HCT116 (cell line): ENCODE data around the gene ZPBP. TPM values are rescaled to one million over a fixed set of nuclear protein-coding genes. Genes with fewer than 3 reads are reported as not detected.

Source experiments
- ATAC-seq: fragments of 200-7000 bp; cut with Tn5 transposase; 2 replicates; pipeline ENCODE4 v1.9.1; 2020; ENCODE audit warnings: mild to moderate bottlenecking, moderate library complexity
- BruUV-seq: library from RNA; stranded (reverse); fragments of 400-500 nt; replicated peaks from 2 replicates; lab custom pipeline; 2021; lab: Mats Ljungman, UMichigan
- CTCF ChIA-PET: fragments of 300-600 bp; sonication (Branson Sonifier 250); formaldehyde crosslinking; loops from one replicate; lab custom pipeline; 2021; ENCODE audit warnings: antibody characterized with exemption; lab: Charles Lee
- POLR2A ChIA-PET: fragments of 300-600, 350-600 bp; sonication (Branson Sonifier 250); formaldehyde crosslinking; loops from one replicate; lab custom pipeline; 2021; ENCODE audit warnings: antibody characterized with exemption; lab: Charles Lee
- RAD21 ChIA-PET, 2 experiments: fragments of 300-600 bp; sonication (Branson Sonifier 250); formaldehyde crosslinking; loops; one replicate each; lab custom pipeline; 2023; ENCODE audit warnings: low total read pairs in 2 of 2; ENCODE audit not compliant: uncharacterized antibody in 2 of 2, unreplicated experiment in 2 of 2, low non-redundant PET in 1 of 2; lab: Charles Lee
- DNase-seq: peaks from one replicate; pipeline ENCODE4 v3.0.0-alpha.2; 2010; ENCODE audit warnings: low read depth, low spot score
- H2AFZ ChIP-seq: fragments of 200-600 bp; shearing (Covaris generic), sonication (generic); 2 replicates; pipeline ENCODE4 v1.6.1; 2017; ENCODE audit warnings: low read depth, mixed run types, mixed read lengths, antibody characterized with exemption, low read length; ENCODE audit not compliant: poor library complexity, severe bottlenecking
- H3K27ac ChIP-seq: 2 replicates; pipeline ENCODE4 v1.5.1; 2012; ENCODE audit warnings: low read depth, low read length
- H3K27me3 ChIP-seq: fragments of 200-600 bp; sonication (generic); 2 replicates; pipeline ENCODE4 v1.6.1; 2016; ENCODE audit warnings: mixed run types, low read length, mixed read lengths; ENCODE audit not compliant: insufficient read depth
- H3K36me3 ChIP-seq, 2 experiments: fragments of 200-500 bp in 1 of 2; fragments of 200-600 bp in 1 of 2; sonication (Bioruptor generic) in 1 of 2; sonication (generic) in 1 of 2; 2 replicates each; pipeline versions ENCODE4 v1.5.1 to v1.6.1; 2014 to 2016; ENCODE audit warnings: low read length in 2 of 2, inconsistent platforms in 1 of 2, mixed read lengths in 1 of 2, mixed run types in 1 of 2; ENCODE audit not compliant: insufficient read depth in 2 of 2, control insufficient read depth in 1 of 2
- H3K4me1 ChIP-seq, 2 experiments: fragments of 200-600 bp in 1 of 2; sonication (generic) in 1 of 2; 2 replicates each; pipeline versions ENCODE4 v1.5.1 to v1.6.1; 2012 to 2017; ENCODE audit warnings: low read length in 2 of 2, inconsistent platforms in 1 of 2, mild to moderate bottlenecking in 1 of 2, mixed read lengths in 1 of 2, mixed run types in 1 of 2, moderate library complexity in 1 of 2; ENCODE audit not compliant: insufficient read depth in 2 of 2, control insufficient read depth in 1 of 2
- H3K4me2 ChIP-seq: fragments of 200-600 bp; sonication (generic); 2 replicates; pipeline ENCODE4 v1.6.1; 2017; ENCODE audit warnings: mixed run types, low read length, mixed read lengths
- H3K4me3 ChIP-seq, 2 experiments: fragments of 200-600 bp in 1 of 2; sonication (generic) in 1 of 2; replicated peaks in 1 of 2; 2 replicates each; pipeline ENCODE4 v1.5.1; 2011 to 2016; ENCODE audit warnings: low read length in 2 of 2, control low read depth in 1 of 2, low read depth in 1 of 2, mild to moderate bottlenecking in 1 of 2, mixed read lengths in 1 of 2, mixed run types in 1 of 2
- H3K79me2 ChIP-seq: fragments of 200-600 bp; sonication (generic); 2 replicates; pipeline ENCODE4 v1.6.1; 2017; ENCODE audit warnings: mild to moderate bottlenecking, mixed run types, low read length, moderate library complexity, mixed read lengths; ENCODE audit not compliant: insufficient read depth
- H3K9ac ChIP-seq: fragments of 200-600 bp; sonication (generic); 2 replicates; pipeline ENCODE4 v1.6.1; 2016; ENCODE audit warnings: low read length, mixed read lengths
- H3K9me2 ChIP-seq: fragments of 200-600 bp; sonication (generic), shearing (Covaris generic); 2 replicates; pipeline ENCODE4 v1.6.1; 2017; ENCODE audit warnings: mixed run types, mild to moderate bottlenecking, moderate library complexity; ENCODE audit not compliant: insufficient read depth
- H3K9me3 ChIP-seq, 2 experiments: fragments of 200-500 bp in 1 of 2; fragments of 200-600 bp in 1 of 2; sonication (Bioruptor generic) in 1 of 2; sonication (generic) in 1 of 2; 2 replicates each; pipeline ENCODE4 v1.6.1; 2014 to 2017; ENCODE audit warnings: low read length in 2 of 2, mixed read lengths in 2 of 2, inconsistent platforms in 1 of 2, low read depth in 1 of 2, mild to moderate bottlenecking in 1 of 2, mixed run types in 1 of 2, moderate library complexity in 1 of 2; ENCODE audit not compliant: control insufficient read depth in 1 of 2, insufficient read depth in 1 of 2
- H4K20me1 ChIP-seq: fragments of 200-600 bp; sonication (generic), shearing (Covaris generic); 2 replicates; pipeline ENCODE4 v1.6.1; 2017; ENCODE audit warnings: mixed run types, mild to moderate bottlenecking, moderate library complexity; ENCODE audit not compliant: insufficient read depth
- CBX3 ChIP-seq: IDR thresholded peaks from 2 replicates; pipeline ENCODE4 v1.6.1; 2012; ENCODE audit warnings: low read depth
- CEBPB ChIP-seq: IDR thresholded peaks from 2 replicates; pipeline ENCODE4 v1.6.1; 2012; ENCODE audit warnings: low read depth
- EGR1 ChIP-seq: IDR thresholded peaks from 2 replicates; pipeline ENCODE4 v1.6.1; 2012; ENCODE audit warnings: low read depth
- EZH2phosphoT487 ChIP-seq: fragments of 200-600 bp; IDR thresholded peaks from 2 replicates; pipeline ENCODE4 v1.6.1; 2018; ENCODE audit warnings: antibody characterized with exemption, borderline replicate concordance
- FOSL1 ChIP-seq: IDR thresholded peaks from 2 replicates; pipeline ENCODE4 v1.6.1; 2012; ENCODE audit warnings: low read depth
- JUND ChIP-seq: IDR thresholded peaks from 2 replicates; pipeline ENCODE4 v1.6.1; 2012
- POLR2A ChIP-seq: IDR thresholded peaks from 2 replicates; pipeline ENCODE4 v1.7.0; 2011; ENCODE audit warnings: borderline replicate concordance; ENCODE audit not compliant: insufficient read depth, insufficient read length; ENCODE audit errors: extremely low read depth
- RAD21 ChIP-seq: IDR thresholded peaks from 2 replicates; pipeline ENCODE4 v1.6.1; 2012; ENCODE audit warnings: low read depth, mild to moderate bottlenecking
- SIN3A ChIP-seq: IDR thresholded peaks from 2 replicates; pipeline ENCODE4 v1.6.1; 2012; ENCODE audit warnings: low read depth
- SP1 ChIP-seq: IDR thresholded peaks from 2 replicates; pipeline ENCODE4 v1.6.1; 2012; ENCODE audit warnings: low read depth
- SRF ChIP-seq: IDR thresholded peaks from 2 replicates; pipeline ENCODE4 v1.6.1; 2012; ENCODE audit warnings: low read depth
- TCF7L2 ChIP-seq: IDR thresholded peaks from 2 replicates; pipeline ENCODE4 v1.7.0; 2011; ENCODE audit warnings: borderline replicate concordance, inconsistent platforms; ENCODE audit not compliant: insufficient read depth, insufficient read length; ENCODE audit errors: extremely low read depth
- ZFX ChIP-seq: fragments of 450-650 bp; IDR thresholded peaks from 2 replicates; pipeline ENCODE4 v1.6.1; 2017
- intact Hi-C: fragments of 100-400 bp; cut with micrococcal nuclease; formaldehyde crosslinking; loops from 2 replicates; pipeline ENCODE4 v1.10.0; 2022
- total RNA-seq: library from RNA; stranded (reverse); gene quantifications from one replicate; pipeline ENCODE4 v1.2.1, GENCODE V29; 2021; ENCODE audit not compliant: unreplicated experiment
- TF ChIP-seq, protein P1 (sequence below): IDR thresholded peaks from 2 replicates; pipeline ENCODE4 v1.6.1; 2012
- TF ChIP-seq, protein P2 (sequence below): IDR thresholded peaks from 2 replicates; pipeline ENCODE4 v1.6.1; 2012
- TF ChIP-seq, protein P3 (sequence below): IDR thresholded peaks from 2 replicates; pipeline ENCODE4 v1.6.1; 2011; ENCODE audit warnings: mild to moderate bottlenecking, low read length, moderate library complexity; ENCODE audit not compliant: insufficient replicate concordance; ENCODE audit errors: extremely low read depth
- TF ChIP-seq, protein P4 (sequence below), 3 experiments: fragments of 200-600 bp in 1 of 3; sonication (generic) in 1 of 3; IDR thresholded peaks in 2 of 3; conservative IDR thresholded peaks in 1 of 3; 2 replicates each; pipeline ENCODE4 v1.5.1; 2012 to 2017; ENCODE audit warnings: low read depth in 2 of 3, low read length in 2 of 3, antibody characterized with exemption in 1 of 3, borderline replicate concordance in 1 of 3, control low read depth in 1 of 3, mild to moderate bottlenecking in 1 of 3, mixed read lengths in 1 of 3, mixed run types in 1 of 3, moderate library complexity in 1 of 3; ENCODE audit not compliant: insufficient read depth in 1 of 3
- TF ChIP-seq, protein P5 (sequence below): IDR thresholded peaks from 2 replicates; pipeline ENCODE4 v1.6.1; 2012; ENCODE audit warnings: low read depth

Gene ZPBP
- total RNA-seq, 1 experiment from 2014 or later, result not detected

DNA sequence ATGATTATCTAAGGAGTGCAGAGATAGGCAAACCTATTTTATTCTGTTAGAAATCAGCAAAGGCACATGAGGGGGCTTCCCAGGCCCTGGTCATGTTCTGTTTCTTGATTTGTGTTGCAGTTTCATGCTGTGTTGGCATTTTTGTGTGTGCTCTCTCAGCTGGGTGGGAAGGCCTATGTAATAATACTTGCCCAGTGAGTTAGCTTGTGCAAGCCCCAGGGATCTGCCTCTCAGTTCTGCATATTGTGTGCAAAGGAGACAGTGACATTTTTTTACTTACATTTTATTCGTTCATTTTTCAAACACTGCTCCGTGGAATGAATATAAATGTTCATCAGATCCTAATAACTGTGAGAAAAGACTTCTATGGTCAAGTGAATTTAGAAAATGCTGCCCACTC lies 200.6 kb downstream of the ZPBP start:
- RAD21 ChIA-PET, result no interaction called here
- no peak for TF ChIP-seq FOSL1
- no peak for TF ChIP-seq SRF
- TF ChIP-seq CEBPB, result no peak
- TF ChIP-seq, protein P1, sequence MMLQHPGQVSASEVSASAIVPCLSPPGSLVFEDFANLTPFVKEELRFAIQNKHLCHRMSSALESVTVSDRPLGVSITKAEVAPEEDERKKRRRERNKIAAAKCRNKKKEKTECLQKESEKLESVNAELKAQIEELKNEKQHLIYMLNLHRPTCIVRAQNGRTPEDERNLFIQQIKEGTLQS, result no peak
- TF ChIP-seq POLR2A, result no peak
- no peak for TF ChIP-seq RAD21
- no peak for TF ChIP-seq CBX3
- TF ChIP-seq, protein P2, sequence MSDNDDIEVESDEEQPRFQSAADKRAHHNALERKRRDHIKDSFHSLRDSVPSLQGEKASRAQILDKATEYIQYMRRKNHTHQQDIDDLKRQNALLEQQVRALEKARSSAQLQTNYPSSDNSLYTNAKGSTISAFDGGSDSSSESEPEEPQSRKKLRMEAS, result no peak
- TF ChIP-seq TCF7L2, result no peak
- TF ChIP-seq, protein P3, sequence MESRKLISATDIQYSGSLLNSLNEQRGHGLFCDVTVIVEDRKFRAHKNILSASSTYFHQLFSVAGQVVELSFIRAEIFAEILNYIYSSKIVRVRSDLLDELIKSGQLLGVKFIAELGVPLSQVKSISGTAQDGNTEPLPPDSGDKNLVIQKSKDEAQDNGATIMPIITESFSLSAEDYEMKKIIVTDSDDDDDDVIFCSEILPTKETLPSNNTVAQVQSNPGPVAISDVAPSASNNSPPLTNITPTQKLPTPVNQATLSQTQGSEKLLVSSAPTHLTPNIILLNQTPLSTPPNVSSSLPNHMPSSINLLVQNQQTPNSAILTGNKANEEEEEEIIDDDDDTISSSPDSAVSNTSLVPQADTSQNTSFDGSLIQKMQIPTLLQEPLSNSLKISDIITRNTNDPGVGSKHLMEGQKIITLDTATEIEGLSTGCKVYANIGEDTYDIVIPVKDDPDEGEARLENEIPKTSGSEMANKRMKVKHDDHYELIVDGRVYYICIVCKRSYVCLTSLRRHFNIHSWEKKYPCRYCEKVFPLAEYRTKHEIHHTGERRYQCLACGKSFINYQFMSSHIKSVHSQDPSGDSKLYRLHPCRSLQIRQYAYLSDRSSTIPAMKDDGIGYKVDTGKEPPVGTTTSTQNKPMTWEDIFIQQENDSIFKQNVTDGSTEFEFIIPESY, result no peak
- TF ChIP-seq SIN3A, result no peak
- no peak for TF ChIP-seq SP1
- TF ChIP-seq, protein P4, sequence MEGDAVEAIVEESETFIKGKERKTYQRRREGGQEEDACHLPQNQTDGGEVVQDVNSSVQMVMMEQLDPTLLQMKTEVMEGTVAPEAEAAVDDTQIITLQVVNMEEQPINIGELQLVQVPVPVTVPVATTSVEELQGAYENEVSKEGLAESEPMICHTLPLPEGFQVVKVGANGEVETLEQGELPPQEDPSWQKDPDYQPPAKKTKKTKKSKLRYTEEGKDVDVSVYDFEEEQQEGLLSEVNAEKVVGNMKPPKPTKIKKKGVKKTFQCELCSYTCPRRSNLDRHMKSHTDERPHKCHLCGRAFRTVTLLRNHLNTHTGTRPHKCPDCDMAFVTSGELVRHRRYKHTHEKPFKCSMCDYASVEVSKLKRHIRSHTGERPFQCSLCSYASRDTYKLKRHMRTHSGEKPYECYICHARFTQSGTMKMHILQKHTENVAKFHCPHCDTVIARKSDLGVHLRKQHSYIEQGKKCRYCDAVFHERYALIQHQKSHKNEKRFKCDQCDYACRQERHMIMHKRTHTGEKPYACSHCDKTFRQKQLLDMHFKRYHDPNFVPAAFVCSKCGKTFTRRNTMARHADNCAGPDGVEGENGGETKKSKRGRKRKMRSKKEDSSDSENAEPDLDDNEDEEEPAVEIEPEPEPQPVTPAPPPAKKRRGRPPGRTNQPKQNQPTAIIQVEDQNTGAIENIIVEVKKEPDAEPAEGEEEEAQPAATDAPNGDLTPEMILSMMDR (IDR thresholded peaks at IDR 0.05 in 2 of 3, conservative IDR thresholded peaks at IDR 0.05 in 1 of 3; ENCODE audit: borderline replicate concordance in 1 of 3, insufficient read depth in 1 of 3, low read depth in 2 of 3, low read length in 2 of 3), result no peak
- TF ChIP-seq ZFX, result no peak
- no peak for TF ChIP-seq EZH2phosphoT487
- TF ChIP-seq EGR1, result no peak
- TF ChIP-seq, protein P5, sequence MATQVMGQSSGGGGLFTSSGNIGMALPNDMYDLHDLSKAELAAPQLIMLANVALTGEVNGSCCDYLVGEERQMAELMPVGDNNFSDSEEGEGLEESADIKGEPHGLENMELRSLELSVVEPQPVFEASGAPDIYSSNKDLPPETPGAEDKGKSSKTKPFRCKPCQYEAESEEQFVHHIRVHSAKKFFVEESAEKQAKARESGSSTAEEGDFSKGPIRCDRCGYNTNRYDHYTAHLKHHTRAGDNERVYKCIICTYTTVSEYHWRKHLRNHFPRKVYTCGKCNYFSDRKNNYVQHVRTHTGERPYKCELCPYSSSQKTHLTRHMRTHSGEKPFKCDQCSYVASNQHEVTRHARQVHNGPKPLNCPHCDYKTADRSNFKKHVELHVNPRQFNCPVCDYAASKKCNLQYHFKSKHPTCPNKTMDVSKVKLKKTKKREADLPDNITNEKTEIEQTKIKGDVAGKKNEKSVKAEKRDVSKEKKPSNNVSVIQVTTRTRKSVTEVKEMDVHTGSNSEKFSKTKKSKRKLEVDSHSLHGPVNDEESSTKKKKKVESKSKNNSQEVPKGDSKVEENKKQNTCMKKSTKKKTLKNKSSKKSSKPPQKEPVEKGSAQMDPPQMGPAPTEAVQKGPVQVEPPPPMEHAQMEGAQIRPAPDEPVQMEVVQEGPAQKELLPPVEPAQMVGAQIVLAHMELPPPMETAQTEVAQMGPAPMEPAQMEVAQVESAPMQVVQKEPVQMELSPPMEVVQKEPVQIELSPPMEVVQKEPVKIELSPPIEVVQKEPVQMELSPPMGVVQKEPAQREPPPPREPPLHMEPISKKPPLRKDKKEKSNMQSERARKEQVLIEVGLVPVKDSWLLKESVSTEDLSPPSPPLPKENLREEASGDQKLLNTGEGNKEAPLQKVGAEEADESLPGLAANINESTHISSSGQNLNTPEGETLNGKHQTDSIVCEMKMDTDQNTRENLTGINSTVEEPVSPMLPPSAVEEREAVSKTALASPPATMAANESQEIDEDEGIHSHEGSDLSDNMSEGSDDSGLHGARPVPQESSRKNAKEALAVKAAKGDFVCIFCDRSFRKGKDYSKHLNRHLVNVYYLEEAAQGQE, result no peak
- TF ChIP-seq JUND, result no peak
- TF ChIP-seq, all 23 proteins: peak for 0

More for the DNA sequence above, 200.6 kb downstream of the ZPBP start:
- no peaks in the 10 kb centered on the region for H3K4me1 ChIP-seq
- H3K79me2 ChIP-seq, result no peaks in the 10 kb centered on the region
- no peak overlapping the region for H3K4me2 ChIP-seq
- H3K9ac ChIP-seq, result no peak overlapping the region
- no TSS peak for BruUV-seq
- POLR2A ChIA-PET, result no interaction called here
- H3K9me2 ChIP-seq, result no peaks in the 10 kb centered on the region
- intact Hi-C loops, result no loop called here
- no peaks in the 10 kb centered on the region for H3K36me3 ChIP-seq
- H3K9me3 ChIP-seq, result no peaks in the 10 kb centered on the region; a peak in 1 of 4 replicates
- H3K4me3 ChIP-seq, result no peak overlapping the region
- no peaks in the 10 kb centered on the region for H4K20me1 ChIP-seq
- DNase-seq (no peak), ATAC-seq (no peak)
- H3K27me3 ChIP-seq, result no peaks in the 10 kb centered on the region
- CTCF ChIA-PET, result no interaction called here
- H2AFZ ChIP-seq, result no peak overlapping the region
- H3K27ac ChIP-seq, result no peak overlapping the region
